GM21447 (cell line): ENCODE data around the gene STK11.

Source experiments
- ATAC-seq: cut with Tn5 transposase; IDR thresholded peaks from one replicate; pipeline ENCODE4 v1.9.1; 2021; ENCODE audit not compliant: unreplicated experiment

Gene STK11

GRCh38 chr19:1224047-1224825 is 18.7 kb downstream of the STK11 start:
- ATAC-seq = no peak

- ATAC-seq = no peak
These were observed 19.3 kb downstream of the STK11 start for GRCh38 chr19:1224847-1225246.

GRCh38 chr19:1225440-1226226 is 20.1 kb downstream of the STK11 start:
- ATAC-seq = no peak

GRCh38 chr19:1226227-1226518 is 20.6 kb downstream of the STK11 start:
- no peak for ATAC-seq

- no peak for ATAC-seq
These were observed 21.1 kb downstream of the STK11 start for GRCh38 chr19:1226522-1227303.

- ATAC-seq = no peak
These were observed 21.9 kb downstream of the STK11 start for GRCh38 chr19:1227304-1228054.

GRCh38 chr19:1228161-1228957 is 22.8 kb downstream of the STK11 start:
- ATAC-seq = no peak

- no peak for ATAC-seq
These were observed 23.7 kb downstream of the STK11 start for GRCh38 chr19:1229056-1229923.

GRCh38 chr19:1229924-1230782 is 24.6 kb downstream of the STK11 start:
- no peak for ATAC-seq

- ATAC-seq = no peak
These were observed 25.4 kb downstream of the STK11 start for GRCh38 chr19:1230783-1231489.

GRCh38 chr19:1231729-1232637 is 26.4 kb downstream of the STK11 start:
- ATAC-seq = no peak

GRCh38 chr19:1232652-1233072 is 27.1 kb downstream of the STK11 start:
- ATAC-seq = no peak

GRCh38 chr19:1233115-1233667 is 27.6 kb downstream of the STK11 start:
- no peak for ATAC-seq

- ATAC-seq = no peak
These were observed 28.7 kb downstream of the STK11 start for GRCh38 chr19:1234051-1234954.

- no peak for ATAC-seq
These were observed 29.4 kb downstream of the STK11 start for GRCh38 chr19:1234955-1235380.
